Measurements from ENCODE around the gene PGBD5. TPM values are rescaled to one million over a fixed set of nuclear protein-coding genes. Genes with fewer than 3 reads are reported as not detected.

The PGBD5 gene
- total RNA-seq, 1 donor from 2014 or later, result 6.6 TPM

- intact Hi-C loops (cut with DNase I), result no loop called here
- ATAC-seq (no peak), DNase-seq (ENCODE audit: low spot score) (no peak)
Observed at GRCh38 chr1:230317823-230318819, 108.0 kb downstream of the PGBD5 start.

DNA sequence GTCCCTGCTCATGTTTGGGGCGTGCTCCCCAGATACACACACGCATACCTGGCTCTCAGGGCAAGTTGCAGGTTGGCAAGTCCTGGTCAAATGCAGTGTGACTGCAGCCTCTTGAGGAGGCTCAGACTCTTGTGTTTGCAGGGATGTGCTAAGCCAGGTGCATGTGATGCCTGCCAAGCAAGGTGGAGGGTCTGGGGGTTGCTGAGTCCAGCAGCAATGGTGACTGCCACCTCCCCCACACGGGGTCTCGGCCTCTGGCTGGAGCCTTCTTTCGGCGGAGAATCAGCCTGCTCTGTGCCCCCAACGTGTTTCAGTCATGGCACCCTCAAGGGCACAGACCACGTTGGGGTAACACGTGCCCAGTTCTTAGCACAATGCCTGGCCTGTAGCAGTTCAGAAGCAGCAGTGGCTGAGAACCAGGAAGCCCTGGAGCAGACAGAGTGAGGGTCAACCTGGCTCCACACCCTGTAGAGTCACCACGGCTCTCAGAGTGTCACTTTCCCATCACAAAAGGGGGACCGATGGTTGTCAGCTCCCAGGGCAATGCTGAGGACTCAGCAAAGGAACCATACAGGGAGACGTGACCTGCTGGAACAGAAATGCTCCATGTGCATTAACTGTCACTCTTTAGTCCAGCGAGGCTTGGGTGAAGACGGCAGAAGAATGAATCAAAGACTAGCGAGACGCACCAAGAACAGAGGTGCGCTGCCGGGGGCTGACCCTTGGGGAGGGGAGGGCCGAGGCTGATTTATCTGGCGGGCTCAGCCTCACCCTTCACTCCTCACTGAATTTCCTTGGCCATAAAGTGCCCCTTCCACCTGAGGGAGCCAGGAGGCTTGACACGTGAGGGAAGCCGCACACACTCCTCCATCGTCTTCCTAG is 109.0 kb downstream of the PGBD5 start:
- DNase-seq (ENCODE audit: low spot score) (no peak), ATAC-seq (no peak)
- intact Hi-C loops (cut with DNase I), result no loop called here

GRCh38 chr1:230315099-230315498 is 111.0 kb downstream of the PGBD5 start:
- intact Hi-C loops (cut with DNase I), result no loop called here
- DNase-seq (ENCODE audit: low spot score), result no peak
- ATAC-seq, result no peak

DNA sequence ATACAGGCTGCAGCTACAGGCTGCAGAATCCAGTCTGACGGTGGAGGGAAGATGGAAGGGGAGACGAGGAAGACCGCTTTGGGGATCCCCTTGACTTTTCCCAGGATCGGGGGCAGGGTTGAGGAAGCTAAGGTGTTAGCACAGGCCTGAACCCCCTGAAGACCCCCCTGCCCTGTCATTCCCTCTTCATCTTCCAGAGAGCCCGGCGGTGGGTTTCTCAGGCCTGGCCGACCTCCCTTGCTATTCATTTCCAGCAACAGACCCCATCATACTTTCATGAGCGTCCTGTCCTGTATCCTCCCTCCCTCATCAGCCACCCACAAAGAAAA is 112.0 kb downstream of the PGBD5 start:
- intact Hi-C loops (cut with DNase I), result no loop called here
- ATAC-seq (no peak), DNase-seq (ENCODE audit: low spot score) (no peak)

DNA sequence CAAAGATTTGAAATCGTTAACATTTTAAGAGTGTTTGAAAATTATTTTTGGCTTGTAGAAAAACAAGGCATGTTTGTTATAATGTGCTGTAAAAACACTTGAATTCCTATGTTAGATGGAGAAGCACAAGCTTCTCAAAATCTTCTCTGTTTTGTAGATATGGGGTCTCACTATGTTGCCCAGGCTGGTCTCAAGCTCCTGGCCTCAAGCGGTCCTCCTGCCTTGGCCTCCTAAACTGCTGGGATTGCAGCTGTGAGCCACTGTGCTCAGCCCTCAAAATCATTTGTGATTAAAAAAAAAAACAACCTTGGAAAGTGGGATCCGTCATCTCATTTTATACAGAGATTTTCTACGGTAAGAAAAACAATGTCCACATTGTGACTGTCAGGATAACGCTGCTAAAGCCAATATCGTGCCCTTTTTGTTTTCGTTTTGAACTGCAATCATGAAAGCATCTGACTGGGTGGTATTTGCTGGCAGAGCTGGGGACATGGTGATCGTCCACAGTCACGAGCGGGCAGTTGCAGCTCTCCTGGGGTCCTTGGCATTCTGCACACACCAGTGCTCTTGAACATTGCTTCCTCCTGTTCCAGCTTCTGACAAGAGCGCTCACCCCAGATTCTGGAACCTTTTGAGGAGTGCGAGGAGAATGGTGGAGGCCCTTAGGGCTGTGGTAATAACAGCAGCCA is 112.5 kb downstream of the PGBD5 start:
- intact Hi-C loops (cut with DNase I), result no loop called here
- ATAC-seq (no peak), DNase-seq (ENCODE audit: low spot score) (no peak)

GRCh38 chr1:230312676-230313075 is 113.5 kb downstream of the PGBD5 start:
- intact Hi-C loops (cut with DNase I), result no loop called here
- ATAC-seq, result no peak
- no peak for DNase-seq (ENCODE audit: low spot score)

DNA sequence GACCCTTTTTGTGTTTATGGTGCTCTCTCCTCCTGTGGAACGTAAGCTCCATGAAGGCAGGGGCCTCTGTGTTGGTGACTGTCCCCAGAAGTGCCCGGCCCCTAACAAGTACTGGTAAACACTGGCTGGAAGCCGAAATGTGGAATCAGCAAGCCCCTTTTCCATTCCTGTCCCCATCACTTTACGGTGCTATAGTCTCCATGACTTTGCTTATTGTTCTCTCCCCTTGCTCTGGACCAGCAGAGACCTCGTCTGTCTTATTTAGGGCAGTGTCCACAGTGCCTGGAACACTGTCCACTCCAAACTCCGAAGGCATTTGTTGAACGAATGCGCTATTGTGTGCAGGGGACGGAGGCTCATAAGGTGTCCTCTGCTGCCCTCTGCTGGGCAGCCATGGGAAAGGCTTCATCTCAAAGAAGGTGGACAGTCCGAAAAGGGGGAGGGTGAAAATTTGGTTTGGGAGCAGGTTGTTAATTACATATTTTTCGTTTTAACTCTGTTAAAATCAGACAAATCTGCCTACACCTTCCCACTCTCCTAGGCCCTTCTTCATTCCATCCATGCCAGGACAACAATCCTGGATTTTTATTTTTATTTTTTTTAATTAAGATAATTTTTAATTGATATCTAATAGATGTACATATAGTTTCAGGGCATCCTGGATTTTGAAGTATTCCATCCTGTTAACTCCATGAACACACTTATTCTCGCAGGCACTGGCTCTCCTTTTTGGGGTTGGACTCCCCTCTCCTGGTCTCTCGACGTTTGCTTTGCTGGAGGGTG is 115.6 kb downstream of the PGBD5 start:
- ATAC-seq, result peak; percentile 94

DNA sequence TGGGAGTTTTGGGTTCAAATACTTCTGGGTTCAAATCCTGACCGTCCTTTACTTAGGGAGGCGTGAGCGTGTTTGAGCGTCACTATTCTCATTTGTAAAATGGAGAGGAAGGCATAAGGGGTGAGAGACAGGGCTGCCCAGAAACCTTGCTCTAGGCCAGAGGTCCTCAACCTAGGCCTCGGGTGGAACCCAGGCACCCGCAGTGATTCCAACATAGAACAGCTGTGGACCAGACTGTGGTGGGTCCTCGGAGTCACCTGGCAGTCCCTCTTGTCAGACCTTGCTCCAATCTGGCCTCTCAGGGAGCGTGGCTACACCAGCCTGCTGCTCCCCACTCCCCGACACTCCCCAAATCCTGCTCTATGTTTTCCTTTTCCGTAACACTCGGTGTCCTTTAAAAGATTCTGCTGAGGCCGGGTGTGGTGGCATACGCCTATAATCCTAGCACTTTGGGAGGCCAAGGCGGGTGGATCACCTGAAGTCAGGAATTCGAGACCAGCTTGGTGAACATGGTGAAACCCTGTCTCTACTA is 116.4 kb downstream of the PGBD5 start:
- intact Hi-C loops (cut with DNase I), result loop anchor here (1.0 kb wide), 1 partner anchor 645 kb away; no protein-coding TSS in a partner anchor
- ATAC-seq, result no peak
- DNase-seq (ENCODE audit: low spot score), result peak; percentile 40

More for the DNA sequence above, 115.6 kb downstream of the PGBD5 start:
- intact Hi-C loops (cut with DNase I), result loop anchor here (1.0 kb wide), 1 partner anchor 646 kb away; no protein-coding TSS in a partner anchor
- peak; percentile 88 for DNase-seq (ENCODE audit: low spot score)

- intact Hi-C loops (cut with DNase I), result no loop called here
- no peak for ATAC-seq
- no peak for DNase-seq (ENCODE audit: low spot score)
Observed at GRCh38 chr1:230308821-230309220, 117.3 kb downstream of the PGBD5 start.

DNA sequence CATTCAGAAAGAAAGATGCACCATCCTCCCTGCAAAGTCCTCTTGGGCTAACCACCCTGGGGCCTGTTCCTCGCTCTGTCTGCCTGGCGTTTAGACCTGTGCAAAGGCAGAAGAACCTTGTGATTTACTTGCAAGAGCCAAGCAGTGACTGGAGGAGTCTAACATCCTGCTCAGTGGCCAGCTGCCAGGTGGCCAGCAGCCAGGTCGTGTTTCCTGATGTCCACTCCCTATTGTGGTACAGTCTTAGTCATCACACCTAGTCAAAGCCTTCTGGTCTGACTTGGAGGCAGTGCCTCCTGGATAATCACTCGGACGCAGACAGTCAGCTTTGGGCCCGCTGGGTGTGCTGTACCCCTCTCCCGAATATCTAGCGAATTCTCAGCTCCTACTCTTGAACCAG is 118.1 kb downstream of the PGBD5 start:
- intact Hi-C loops (cut with DNase I), result no loop called here
- ATAC-seq (peak; percentile 39), DNase-seq (ENCODE audit: low spot score) (peak; percentile 82)

GRCh38 chr1:230307213-230307612 is 118.9 kb downstream of the PGBD5 start:
- intact Hi-C loops (cut with DNase I), result no loop called here
- peak; percentile 13 for DNase-seq (ENCODE audit: low spot score)
- ATAC-seq, result no peak

DNA sequence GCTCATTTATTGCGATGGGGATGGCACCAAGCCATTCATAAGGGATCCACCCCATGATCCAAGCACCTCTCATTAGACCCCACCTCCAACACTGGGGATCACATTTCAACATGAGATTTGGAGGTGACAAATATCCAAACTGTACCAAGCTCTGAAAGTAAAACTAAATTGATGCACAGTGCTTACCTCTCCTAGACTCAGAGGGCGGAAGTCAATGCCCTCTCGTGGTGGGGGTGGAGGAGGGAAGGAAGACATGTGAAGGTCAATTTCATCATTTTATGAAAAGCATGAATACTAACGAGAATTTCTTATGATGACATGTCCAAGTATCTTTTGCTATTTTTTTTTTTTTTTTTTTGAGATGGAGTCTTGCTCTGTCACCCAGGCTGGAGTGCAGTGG is 120.0 kb downstream of the PGBD5 start:
- ATAC-seq, result no peak

GRCh38 chr1:230303822-230304221 is 122.3 kb downstream of the PGBD5 start:
- ATAC-seq (no peak), DNase-seq (ENCODE audit: low spot score) (no peak)
- intact Hi-C loops (cut with DNase I), result no loop called here

More for the DNA sequence above, 120.0 kb downstream of the PGBD5 start:
- intact Hi-C loops (cut with DNase I), result no loop called here
- no peak for DNase-seq (ENCODE audit: low spot score)

- no peak for ATAC-seq
- intact Hi-C loops (cut with DNase I), result no loop called here
- no peak for DNase-seq (ENCODE audit: low spot score)
Observed at GRCh38 chr1:230303069-230303468, 123.1 kb downstream of the PGBD5 start.

DNA sequence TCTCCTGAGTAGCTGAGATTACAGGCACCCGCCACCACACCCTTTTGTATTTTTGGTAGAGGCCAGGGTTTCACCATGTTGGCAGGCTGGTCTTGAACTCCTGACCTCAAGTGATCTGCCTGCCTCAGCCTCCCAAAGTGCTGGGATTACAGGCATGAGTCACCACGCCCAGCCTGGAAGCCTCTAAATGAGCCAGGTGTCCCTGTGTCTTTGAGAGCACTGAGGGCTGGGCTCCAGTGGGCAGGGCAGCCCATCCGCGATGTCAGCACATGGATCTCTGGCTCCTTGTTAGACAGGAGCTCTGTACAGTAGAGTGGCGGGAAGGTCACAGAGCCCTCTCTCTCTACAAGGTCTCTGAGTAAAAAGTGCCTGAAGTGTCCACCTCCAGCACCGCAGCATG is 124.3 kb downstream of the PGBD5 start:
- intact Hi-C loops (cut with DNase I), result no loop called here
- DNase-seq (ENCODE audit: low spot score) (no peak), ATAC-seq (no peak)

- ATAC-seq, result no peak
- no peak for DNase-seq (ENCODE audit: low spot score)
- intact Hi-C loops (cut with DNase I), result no loop called here
Observed at GRCh38 chr1:230301322-230301721, 124.8 kb downstream of the PGBD5 start.

- peak; percentile 38 for DNase-seq (ENCODE audit: low spot score)
- intact Hi-C loops (cut with DNase I), result no loop called here
Observed at GRCh38 chr1:230300322-230301301, 125.5 kb downstream of the PGBD5 start.

More at GRCh38 chr1:230300322-230301301, 125.5 kb downstream of the PGBD5 start:
- no peak for ATAC-seq
